H1 (cell line): ENCODE measurements around the gene MKLN1. TPM values are rescaled to one million over a fixed set of nuclear protein-coding genes. Genes with fewer than 3 reads are reported as not detected.

Experiments
- ASH2L ChIP-seq: fragments of 200-600, 300-600 bp; sonication (generic); IDR thresholded peaks from one replicate; pipeline ENCODE4 v1.7.1; 2017; ENCODE audit warnings: low read length
- BCL11A ChIP-seq, 2 experiments: IDR thresholded peaks; one replicate each; pipeline ENCODE4 v1.6.1; 2011; ENCODE audit warnings: low read depth in 2 of 2, low read length in 2 of 2, mild to moderate bottlenecking in 2 of 2
- EGR1 ChIP-seq: IDR thresholded peaks from 2 replicates; pipeline ENCODE4 v1.6.1; 2011; ENCODE audit warnings: low read depth, low read length, borderline replicate concordance
- JUN ChIP-seq: IDR thresholded peaks from 2 replicates; pipeline ENCODE4 v1.6.1; 2011; ENCODE audit warnings: low read depth, mild to moderate bottlenecking, improper control_type of control experiment, low read length
- KDM1A ChIP-seq: fragments of 200-600, 300-600 bp; sonication (generic); IDR thresholded peaks from 2 replicates; pipeline ENCODE4 v1.7.1; 2016; ENCODE audit warnings: mild to moderate bottlenecking, low read length, borderline replicate concordance
- MAFK ChIP-seq: IDR thresholded peaks from 2 replicates; pipeline ENCODE4 v1.6.1; 2012; ENCODE audit warnings: low read depth, mild to moderate bottlenecking, improper control_type of control experiment, low read length
- POLR2AphosphoS5 ChIP-seq: IDR thresholded peaks from 2 replicates; pipeline ENCODE4 v1.6.1; 2011; ENCODE audit warnings: low read depth, low read length
- RBBP5 ChIP-seq: IDR thresholded peaks from 2 replicates; pipeline ENCODE4 v1.7.1; 2012; ENCODE audit warnings: low read depth, mild to moderate bottlenecking, inconsistent platforms, low read length, moderate library complexity, borderline replicate concordance
- SIRT6 ChIP-seq: IDR thresholded peaks from one replicate; pipeline ENCODE4 v1.7.1; 2012; ENCODE audit warnings: low read length, inconsistent platforms
- TAF1 ChIP-seq: IDR thresholded peaks from 2 replicates; pipeline ENCODE4 v1.6.1; 2011; ENCODE audit warnings: mild to moderate bottlenecking, low read depth, low read length
- polyA plus RNA-seq, 7 experiments: library from polyadenylated mRNA; depleted of rRNA in 3 of 7; stranded (reverse) in 5 of 7; unstranded in 2 of 7; fragments of >200 nt in 5 of 7; fragments of 200-250 nt in 2 of 7; gene quantifications; 1 replicate in 5 of 7; 2 replicates in 1 of 7; 4 replicates in 1 of 7; pipeline versions ENCODE4 v1.2.1 to v1.2.3, GENCODE V29; 2011 to 2013; ENCODE audit warnings: missing spikeins in 2 of 7, mixed read lengths in 2 of 7
- total RNA-seq: library from RNA; stranded (reverse); fragmentation: NEBNext Ultra II Directional; extraction: Animal tissue kit (Norgen Biotek cat#: 25700); gene quantifications from 2 replicates; pipeline ENCODE4 v1.2.1, GENCODE V29; 2021

MKLN1 gene
- total and polyA plus RNA-seq, 2 of the 8 experiments (the other 6 are each of a cell fraction or from before 2014, with no cell fraction given) = 22.3 to 50.9 TPM

- TF ChIP-seq RBBP5 = no peak
- TF ChIP-seq SIRT6 = no peak
- TF ChIP-seq KDM1A = no peak
- TF ChIP-seq MAFK = no peak
- TF ChIP-seq EGR1 = no peak
- TF ChIP-seq BCL11A (IDR thresholded peaks at IDR 0.05; ENCODE audit: low read depth in 2 of 2, low read length in 2 of 2) = no peak
- no peak for TF ChIP-seq JUN
- no peak for TF ChIP-seq TAF1
- TF ChIP-seq POLR2AphosphoS5 = no peak
- TF ChIP-seq ASH2L = no peak
Measured at GRCh38 chr7:131285556-131285955, 42.1 kb upstream of the MKLN1 start (continued).
